DOHH2 (cell line): ENCODE measurements around the gene NFKBIZ.

Experiments
- CTCF ChIP-seq: fragments of 200-600 bp; sonication (generic); IDR thresholded peaks from one replicate; pipeline ENCODE4 v1.5.1; 2014; ENCODE audit warnings: antibody characterized with exemption, mild to moderate bottlenecking, low read depth, low read length; ENCODE audit not compliant: poor library complexity, severe bottlenecking
- EZH2phosphoT487 ChIP-seq: fragments of 200-600 bp; sonication (generic); IDR thresholded peaks from 2 replicates; pipeline ENCODE4 v1.6.1; 2017; ENCODE audit warnings: borderline replicate concordance, mild to moderate bottlenecking, antibody characterized with exemption, low read length, moderate library complexity, mixed read lengths

GRCh38 chr3:101862416-101863165, 13.3 kb downstream of the NFKBIZ start:
- TF ChIP-seq CTCF: no peak
- TF ChIP-seq EZH2phosphoT487: no peak
